ENCODE measurements around the gene LCN10.

The LCN10 gene

DNA sequence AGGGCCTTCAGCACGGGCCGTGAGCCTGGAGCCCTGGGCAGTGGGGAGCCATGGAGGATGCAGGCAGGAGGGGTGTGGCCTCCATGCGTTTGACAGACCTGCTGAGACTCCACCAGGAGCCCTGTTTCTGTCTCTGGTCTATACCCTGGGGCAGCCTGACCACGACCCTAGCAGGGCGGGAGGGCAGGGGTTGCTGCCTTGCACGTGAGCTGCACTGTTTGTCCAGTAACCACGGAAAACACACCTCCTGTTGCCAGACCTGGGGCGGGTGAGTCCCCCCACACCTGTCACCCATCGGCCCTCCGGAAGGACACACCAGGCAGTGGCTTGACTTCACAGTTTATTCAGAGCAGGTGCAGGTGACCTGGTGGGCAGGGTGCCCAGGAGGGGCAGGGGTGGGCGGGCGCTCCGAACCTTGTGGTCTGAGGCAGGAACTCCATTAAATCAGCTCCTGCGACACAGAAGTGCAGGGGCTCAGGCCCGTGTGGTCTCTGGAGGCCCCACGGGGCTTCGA, 11.4 kb upstream of the LCN10 start:
- DNase-seq: peak; percentile 29

DNA sequence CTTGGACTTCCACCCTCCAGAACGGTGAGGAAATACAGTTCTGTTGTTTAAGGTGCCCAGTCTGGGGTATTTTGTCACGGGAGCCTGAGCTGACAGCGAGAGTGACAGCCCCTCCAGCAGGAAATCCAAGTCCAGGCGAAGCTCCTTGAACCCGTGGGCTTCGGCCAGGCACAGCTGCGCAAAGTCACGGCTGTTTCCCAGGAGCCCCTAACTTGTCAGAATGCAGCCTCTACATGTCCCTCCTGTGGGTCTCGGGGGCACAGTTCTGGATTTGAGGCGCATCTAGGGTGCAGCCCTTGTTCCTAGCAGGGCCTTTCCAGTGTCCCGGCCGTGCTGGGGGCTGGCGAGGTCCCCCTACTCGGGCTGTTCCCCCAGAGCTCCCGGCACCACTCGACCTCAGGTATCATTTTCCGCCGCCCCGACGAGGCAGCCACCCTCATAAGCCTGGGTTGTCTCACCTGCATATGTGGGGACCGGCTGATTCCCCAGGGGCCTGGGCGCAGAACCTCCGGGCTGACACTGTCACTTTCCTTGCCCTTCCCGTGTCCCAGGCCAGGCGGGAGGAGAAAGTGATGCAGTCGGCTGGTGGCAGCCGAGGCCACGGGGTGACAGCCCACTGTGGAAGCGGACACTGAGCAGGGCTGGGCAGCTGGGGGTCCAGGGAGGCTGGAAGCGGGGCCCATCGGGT, 10.8 kb upstream of the LCN10 start:
- DNase-seq: no peak

DNA sequence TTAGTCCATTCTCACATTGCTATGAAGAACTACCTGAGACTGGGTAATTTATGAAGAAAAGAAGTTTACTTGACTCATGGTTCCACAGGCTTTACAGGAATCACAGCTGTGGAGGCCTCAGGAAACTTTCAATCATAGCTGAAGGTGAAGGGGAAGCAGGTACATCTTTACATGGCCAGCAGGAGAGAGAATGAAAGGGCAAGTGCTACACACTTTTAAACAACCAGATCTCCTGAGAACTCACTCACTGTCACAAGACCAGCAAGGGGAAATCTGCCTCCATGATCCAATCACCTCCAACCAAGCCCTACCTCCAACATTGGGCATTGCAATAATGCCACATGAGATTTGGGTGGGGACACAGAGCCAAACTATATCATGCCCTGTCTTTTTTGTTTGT, 9.1 kb upstream of the LCN10 start:
- no peak for DNase-seq

DNA sequence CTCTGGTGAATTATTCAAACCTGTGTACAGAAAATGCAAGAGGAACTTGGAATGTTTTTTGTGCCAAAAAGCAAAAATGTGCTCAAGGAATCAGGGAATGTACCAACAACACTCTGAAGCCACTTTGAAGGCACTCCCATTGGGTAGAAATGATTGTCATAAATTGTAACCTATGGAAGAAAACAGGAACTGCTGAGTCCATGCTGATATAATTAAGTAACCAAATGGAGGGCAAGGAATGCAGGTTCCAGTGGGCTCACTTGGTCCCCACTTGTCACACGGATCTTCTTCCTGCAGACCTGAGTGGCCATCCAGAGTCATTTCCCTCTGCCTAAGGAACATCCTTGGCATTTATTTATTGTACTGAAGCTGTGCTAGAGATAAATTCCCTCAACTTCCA, 8.5 kb upstream of the LCN10 start:
- DNase-seq: no peak

- DNase-seq: no peak
Observed at GRCh38 chr9:136750526-136750925, 7.8 kb upstream of the LCN10 start.

DNA sequence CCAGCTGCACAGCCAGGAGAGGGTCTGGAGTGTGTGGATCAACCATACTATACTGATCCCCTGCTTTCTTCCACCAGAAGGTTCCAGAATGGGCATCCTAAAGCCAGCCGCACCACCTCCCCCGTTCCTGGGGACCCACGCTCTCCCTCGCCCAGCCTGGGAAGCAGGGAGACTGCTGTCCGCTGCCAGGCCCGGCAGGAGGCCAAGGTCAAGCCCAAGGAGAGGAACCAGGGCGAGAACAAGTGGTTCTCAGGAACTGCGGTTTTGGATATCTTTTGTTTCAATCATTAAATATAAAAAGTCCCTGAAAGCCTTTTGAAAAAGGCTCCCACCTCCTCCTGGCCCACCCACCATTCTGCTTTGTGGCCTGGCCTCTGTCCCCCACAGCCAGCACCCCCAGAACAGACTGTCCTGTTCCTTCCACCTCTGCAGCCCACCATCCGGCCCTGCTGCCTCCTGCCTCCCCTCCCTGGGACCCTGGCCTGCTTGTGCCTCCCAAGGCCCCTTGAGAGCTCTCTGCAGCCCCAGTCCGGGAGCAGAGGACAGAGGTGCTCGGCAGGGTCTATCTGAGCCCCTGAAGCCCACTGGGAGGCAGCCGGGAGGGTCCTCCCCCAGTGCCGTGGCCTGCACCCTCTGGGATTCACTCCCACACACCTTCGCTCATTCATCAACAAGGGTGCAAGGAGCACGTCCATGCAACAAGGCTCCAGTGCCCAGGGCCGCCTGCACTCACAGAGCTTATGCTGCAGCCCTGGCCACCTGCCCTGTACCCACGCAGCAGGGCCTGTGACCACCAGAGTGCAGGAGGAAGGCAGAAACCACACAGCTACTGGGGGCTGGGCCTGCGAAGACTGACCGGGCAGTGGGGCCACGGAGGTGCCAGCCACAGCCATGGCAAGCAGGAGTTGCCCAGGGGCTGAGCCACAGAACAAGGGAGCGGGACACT, 6.2 kb upstream of the LCN10 start:
- DNase-seq: no peak

- no peak for DNase-seq
Observed at GRCh38 chr9:136748201-136748600, 5.5 kb upstream of the LCN10 start, which contains the start of gene LCN6. LCN6 (minus strand) TSS chr9:136748525; CDS start chr9:136748483, 42 bp downstream.

GRCh38 chr9:136747161-136748060, 4.7 kb upstream of the LCN10 start:
- DNase-seq: no peak

DNA sequence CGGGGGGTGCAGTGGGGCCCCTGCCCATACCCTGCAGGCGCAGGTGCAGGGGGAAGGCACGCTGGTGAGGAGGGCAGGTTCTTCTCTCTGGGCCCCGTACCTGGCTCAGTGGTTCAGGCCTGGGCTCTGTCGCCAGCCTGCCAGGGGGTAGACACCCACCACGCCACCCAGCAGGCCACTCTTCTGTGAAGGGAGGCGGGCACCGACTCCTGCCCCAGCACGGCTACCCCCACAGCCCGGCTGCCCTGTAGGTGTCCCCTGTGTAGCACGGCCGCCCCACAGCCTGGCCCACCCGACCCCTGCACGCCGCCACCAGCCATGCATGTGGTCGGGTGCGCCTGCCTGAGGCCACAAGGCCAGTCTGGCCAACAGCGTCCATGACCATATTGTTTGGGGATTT, 3.9 kb upstream of the LCN10 start:
- no peak for DNase-seq

- no peak for DNase-seq
Observed at GRCh38 chr9:136746155-136746490, 3.4 kb upstream of the LCN10 start.

- no peak for DNase-seq
Observed at GRCh38 chr9:136745389-136746154, 2.8 kb upstream of the LCN10 start.

DNA sequence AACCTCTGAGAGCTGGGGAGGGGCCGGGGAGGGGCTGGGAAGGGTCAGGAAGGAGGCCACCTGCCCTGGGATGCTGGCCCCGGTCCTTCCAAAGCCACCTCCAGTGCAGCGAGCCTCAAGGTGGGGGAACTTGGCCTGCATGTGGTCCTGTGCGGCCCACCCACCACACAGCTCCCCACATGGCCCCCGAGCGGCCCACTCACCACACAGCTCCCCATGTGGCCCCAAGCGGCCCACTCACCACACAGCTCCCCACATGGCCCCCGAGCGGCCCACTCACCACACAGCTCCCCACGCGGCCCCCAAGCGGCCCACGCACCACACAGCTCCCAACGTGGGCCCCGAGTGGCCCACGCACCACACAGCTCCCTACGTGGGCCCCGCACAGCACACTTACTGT, 2.0 kb upstream of the LCN10 start:
- DNase-seq: no peak

GRCh38 chr9:136743639-136744211, 985 bp upstream of the LCN10 start:
- DNase-seq: no peak

DNA sequence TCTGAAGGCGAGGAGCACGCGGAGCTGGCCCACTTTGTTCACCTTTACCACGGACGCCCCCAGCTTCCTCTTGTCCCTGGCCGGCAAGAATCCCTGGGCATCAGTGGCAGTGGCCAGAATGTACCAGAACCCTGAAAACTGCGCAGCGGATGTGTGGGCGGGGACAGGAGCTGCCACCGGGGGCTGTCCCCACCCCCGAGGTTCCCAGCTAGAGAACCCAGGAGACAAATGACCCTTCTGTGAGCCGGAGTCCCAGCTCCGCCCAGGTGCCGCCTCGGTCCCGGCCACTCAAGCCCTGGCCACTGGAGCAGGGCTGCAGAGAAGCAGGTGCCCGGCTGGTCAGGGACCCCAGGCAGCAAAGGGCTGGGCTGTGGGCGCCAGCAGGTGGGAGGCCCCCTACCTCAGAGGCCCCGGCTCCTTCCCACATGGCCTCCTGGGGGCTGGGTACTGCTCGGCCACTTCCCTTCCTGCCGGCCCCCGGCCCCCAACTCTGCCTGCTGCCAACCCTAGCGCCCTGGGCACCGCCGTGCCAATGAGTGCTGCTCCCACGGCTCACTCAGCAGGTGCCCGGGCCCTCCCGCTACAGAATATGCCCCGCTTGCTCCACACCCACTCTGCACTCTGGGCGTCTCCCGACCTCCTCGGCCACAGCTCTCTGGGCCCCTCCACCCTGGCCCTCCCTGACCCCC, 713 bp downstream of the LCN10 start:
- no peak for DNase-seq

DNA sequence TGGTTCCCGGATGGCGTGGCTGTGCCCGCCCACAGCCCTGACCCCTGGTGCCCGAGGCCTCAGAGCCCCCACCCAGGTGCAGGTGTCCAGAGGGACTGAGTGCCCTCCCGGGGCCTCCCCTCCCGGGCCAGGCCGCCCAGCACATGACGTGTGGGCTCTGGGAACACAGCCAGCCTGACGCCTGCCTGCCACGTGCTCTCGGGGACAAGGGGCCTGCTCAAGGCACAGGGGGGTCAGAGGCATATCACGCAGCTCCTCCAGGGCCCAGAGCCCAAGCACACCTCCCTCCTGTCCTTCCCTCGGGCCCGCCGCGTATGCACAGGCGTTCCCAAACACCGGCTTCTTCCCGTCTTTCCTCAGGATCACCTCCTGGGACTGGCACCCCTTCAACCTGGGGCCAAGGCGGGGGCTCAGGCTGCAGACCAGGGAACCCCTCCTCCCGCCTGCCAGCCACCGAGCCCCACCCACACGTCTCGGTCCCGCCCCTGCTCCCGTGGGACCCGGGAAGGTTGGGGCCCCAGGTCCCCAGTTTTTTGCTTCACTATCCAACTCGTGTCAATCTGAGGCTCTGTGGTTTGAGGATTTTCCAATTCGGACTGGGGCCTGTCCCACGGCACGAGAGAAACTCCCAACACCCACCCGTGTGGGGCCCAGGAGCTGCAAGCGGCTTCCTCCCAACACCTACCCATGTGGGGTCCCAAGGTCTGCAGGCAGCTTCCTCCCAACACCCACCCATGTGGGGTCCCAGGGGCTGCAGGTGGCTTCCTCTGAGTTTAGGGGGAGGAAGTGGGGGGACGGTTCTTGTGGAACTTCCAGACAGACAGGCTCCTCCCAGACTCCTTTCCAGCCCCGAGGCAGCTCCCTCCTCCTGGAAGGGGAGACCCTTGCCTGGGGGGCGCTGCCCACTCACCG, 1.5 kb downstream of the LCN10 start:
- no peak for DNase-seq

DNA sequence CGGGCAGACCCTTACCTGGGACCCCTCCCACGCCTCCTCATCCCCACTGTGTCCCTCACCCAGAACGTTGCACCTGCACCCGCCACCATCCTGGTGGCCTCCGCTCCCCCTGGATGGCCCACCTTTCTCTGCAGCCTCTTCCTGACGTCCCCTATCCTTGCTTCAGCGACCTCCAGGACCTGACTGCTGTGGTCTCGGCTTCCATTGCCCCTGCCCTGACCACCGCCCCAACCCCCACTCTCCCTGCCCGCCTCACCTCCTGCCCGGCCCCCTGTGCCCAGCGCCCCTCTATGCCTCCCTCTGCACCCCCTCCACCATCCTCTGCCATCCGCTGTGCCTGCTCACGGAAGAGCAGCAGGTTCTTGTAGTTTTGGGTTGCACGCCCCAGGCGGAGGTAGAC, 2.2 kb downstream of the LCN10 start:
- no peak for DNase-seq

DNA sequence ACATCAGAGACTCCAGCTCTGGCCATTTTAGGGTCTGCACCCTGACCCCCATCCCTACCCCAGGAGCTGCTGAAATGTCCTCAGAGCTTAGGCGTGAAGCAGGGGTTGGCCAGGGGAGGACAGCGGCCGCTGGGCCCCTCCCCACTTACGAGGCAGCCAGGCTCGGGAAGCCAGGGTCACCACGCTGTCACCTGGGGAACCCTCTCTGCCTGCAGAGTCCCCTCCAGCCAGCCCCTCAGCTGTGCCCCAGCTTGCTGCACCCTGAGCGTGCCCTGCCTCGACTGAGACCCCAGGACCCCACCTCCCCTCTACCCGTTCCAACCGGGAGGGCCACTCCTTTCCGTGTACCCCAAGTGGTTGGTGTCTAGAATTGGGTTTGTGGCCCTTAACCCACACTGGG, 2.7 kb downstream of the LCN10 start:
- no peak for DNase-seq

DNA sequence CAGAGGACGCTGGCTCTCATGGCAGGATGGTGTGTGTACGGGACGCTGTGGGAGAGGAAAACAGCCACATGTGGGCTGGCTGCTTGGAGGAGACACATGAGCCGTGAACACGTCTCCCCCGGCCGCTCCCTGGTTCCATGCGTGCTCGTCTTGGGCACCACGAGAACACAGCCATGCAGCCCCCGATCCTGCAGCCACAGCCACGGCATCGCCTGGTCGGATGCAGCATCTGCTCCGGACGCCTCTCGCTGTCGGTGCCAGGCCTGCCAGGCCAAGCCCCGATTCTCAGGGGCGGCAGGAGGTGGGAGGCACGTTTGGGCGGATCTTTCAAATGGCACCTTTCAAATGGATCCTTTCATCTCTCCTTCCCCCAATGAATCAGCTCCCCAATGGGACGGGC, 3.2 kb downstream of the LCN10 start:
- DNase-seq: no peak

DNA sequence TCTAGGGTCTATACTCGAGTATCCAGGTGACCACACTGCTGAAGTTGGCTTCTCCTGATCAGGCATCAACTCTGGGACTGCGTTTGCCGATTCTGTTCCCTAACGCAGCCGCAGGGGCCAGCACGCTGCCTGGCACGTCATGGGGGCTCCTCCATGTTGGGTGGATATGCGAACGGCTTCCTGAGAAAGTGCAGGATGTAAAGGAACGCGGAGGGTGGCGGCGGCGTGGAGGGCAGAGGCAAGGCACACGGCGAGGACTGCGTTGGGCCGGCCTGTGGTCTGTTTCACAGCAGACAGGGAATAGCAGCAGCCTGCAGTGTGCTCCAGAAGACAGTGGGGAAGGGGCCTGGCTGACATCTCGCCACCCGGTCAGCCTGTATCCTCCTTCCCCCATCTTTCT, 3.8 kb downstream of the LCN10 start:
- DNase-seq: no peak

DNA sequence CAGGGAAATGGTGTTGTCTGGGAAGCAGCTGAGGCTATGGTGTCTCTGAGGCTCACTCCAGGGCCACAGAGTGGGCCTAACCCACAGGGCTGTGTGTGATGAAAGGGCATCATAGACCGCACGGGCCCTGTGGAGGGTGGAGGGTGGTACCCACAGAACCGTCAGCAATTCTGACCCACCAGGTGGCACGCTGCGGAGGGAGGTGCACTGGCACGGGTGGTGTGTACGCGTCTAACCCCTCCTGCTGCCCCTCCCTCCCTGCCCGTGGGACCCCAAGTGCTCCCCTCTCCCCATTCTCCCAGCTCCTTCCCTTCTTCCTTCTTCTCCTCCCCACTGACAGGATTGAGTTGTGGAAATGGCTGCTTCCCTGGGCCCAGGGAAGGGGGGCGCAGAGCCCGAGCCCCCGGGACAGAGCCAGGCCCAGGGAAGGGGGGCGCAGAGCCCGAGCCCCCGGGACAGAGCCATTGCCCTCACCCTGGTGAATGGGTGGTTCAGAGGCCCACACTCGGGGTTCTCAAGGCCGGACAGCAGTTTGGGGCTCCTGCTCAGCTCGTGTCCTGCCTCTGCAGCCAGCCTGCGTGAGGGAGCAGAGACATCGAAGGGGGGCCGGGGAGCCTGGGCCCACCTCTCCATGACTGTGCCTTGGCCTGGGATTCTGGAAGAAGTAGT, 6.8 kb downstream of the LCN10 start:
- DNase-seq: no peak
